Measurements from ENCODE around the gene AUTS2.

Gene AUTS2

GRCh38 chr7:70670288-70670687, 1072.0 kb downstream of the AUTS2 start:
- Histone ChIP-seq H3K4me3 (ENCODE audit: low read depth, low read length, poor library complexity, severe bottlenecking) (no peak overlapping the region), H3K27me3 (ENCODE audit: insufficient read depth, low read length) (no peaks in the 10 kb centered on the region), H3K4me1 (ENCODE audit: insufficient read depth, low read length, severe bottlenecking) (no peaks in the 10 kb centered on the region), H3K9ac (ENCODE audit: low read length) (no peak overlapping the region), H4K20me1 (ENCODE audit: insufficient read depth, low read length) (no peaks in the 10 kb centered on the region), H2AFZ (ENCODE audit: low read length) (no peak overlapping the region), H3K9me3 (ENCODE audit: low read length) (no peaks in the 10 kb centered on the region), H3K79me2 (ENCODE audit: insufficient read depth, low read length) (no peaks in the 10 kb centered on the region), H3K9me2 (ENCODE audit: low read depth, low read length) (no peaks in the 10 kb centered on the region), H3K27ac (ENCODE audit: low read depth, low read length, poor library complexity, severe bottlenecking) (no peak overlapping the region), H3K36me3 (ENCODE audit: insufficient read depth, low read length) (no peaks in the 10 kb centered on the region), H3K4me2 (ENCODE audit: low read length) (no peak overlapping the region), H3F3A (ENCODE audit: insufficient read depth, low read length) (no peaks in the 10 kb centered on the region)
- TF ChIP-seq EZH2 (IDR thresholded peaks at IDR 0.05; ENCODE audit: borderline replicate concordance, low read length) (no peak), CTCF (IDR thresholded peaks at IDR 0.05; ENCODE audit: low read length) (no peak)

- H3F3A ChIP-seq (ENCODE audit: insufficient read depth, low read length): no peaks in the 10 kb centered on the region
- H3K9me2 ChIP-seq (ENCODE audit: low read depth, low read length): no peaks in the 10 kb centered on the region
- H3K79me2 ChIP-seq (ENCODE audit: insufficient read depth, low read length): no peaks in the 10 kb centered on the region
- no peak overlapping the region for H3K4me3 ChIP-seq (ENCODE audit: low read depth, low read length, poor library complexity, severe bottlenecking)
- TF ChIP-seq EZH2 (IDR thresholded peaks at IDR 0.05; ENCODE audit: borderline replicate concordance, low read length) (no peak), CTCF (IDR thresholded peaks at IDR 0.05; ENCODE audit: low read length) (no peak)
- H3K9ac ChIP-seq (ENCODE audit: low read length): no peak overlapping the region
- H3K36me3 ChIP-seq (ENCODE audit: insufficient read depth, low read length): no peaks in the 10 kb centered on the region
- no peaks in the 10 kb centered on the region for H3K9me3 ChIP-seq (ENCODE audit: low read length)
- H3K4me1 ChIP-seq (ENCODE audit: insufficient read depth, low read length, severe bottlenecking): no peaks in the 10 kb centered on the region
- H4K20me1 ChIP-seq (ENCODE audit: insufficient read depth, low read length): no peaks in the 10 kb centered on the region
- H2AFZ ChIP-seq (ENCODE audit: low read length): no peak overlapping the region
- no peaks in the 10 kb centered on the region for H3K27me3 ChIP-seq (ENCODE audit: insufficient read depth, low read length)
- H3K27ac ChIP-seq (ENCODE audit: low read depth, low read length, poor library complexity, severe bottlenecking): no peak overlapping the region
- no peak overlapping the region for H3K4me2 ChIP-seq (ENCODE audit: low read length)
Observed at GRCh38 chr7:70673778-70674570, 1075.7 kb downstream of the AUTS2 start.

GRCh38 chr7:70674571-70675010, 1076.3 kb downstream of the AUTS2 start:
- Histone ChIP-seq H3K27ac (ENCODE audit: low read depth, low read length, poor library complexity, severe bottlenecking) (no peak overlapping the region), H3K27me3 (ENCODE audit: insufficient read depth, low read length) (no peaks in the 10 kb centered on the region), H4K20me1 (ENCODE audit: insufficient read depth, low read length) (no peaks in the 10 kb centered on the region), H3K4me3 (ENCODE audit: low read depth, low read length, poor library complexity, severe bottlenecking) (no peak overlapping the region), H3K36me3 (ENCODE audit: insufficient read depth, low read length) (no peaks in the 10 kb centered on the region), H2AFZ (ENCODE audit: low read length) (no peak overlapping the region), H3K4me1 (ENCODE audit: insufficient read depth, low read length, severe bottlenecking) (no peaks in the 10 kb centered on the region), H3K4me2 (ENCODE audit: low read length) (no peak overlapping the region), H3K9ac (ENCODE audit: low read length) (no peak overlapping the region), H3F3A (ENCODE audit: insufficient read depth, low read length) (no peaks in the 10 kb centered on the region), H3K9me2 (ENCODE audit: low read depth, low read length) (no peaks in the 10 kb centered on the region), H3K9me3 (ENCODE audit: low read length) (no peaks in the 10 kb centered on the region), H3K79me2 (ENCODE audit: insufficient read depth, low read length) (no peaks in the 10 kb centered on the region)
- no peak for TF ChIP-seq CTCF (IDR thresholded peaks at IDR 0.05; ENCODE audit: low read length)
- no peak for TF ChIP-seq EZH2 (IDR thresholded peaks at IDR 0.05; ENCODE audit: borderline replicate concordance, low read length)

Measured in OCI-LY1 (cell line).